ENCODE measurements around the gene CTNS.
A peak's percentile ranks its signal among the peaks of the same experiment; 100 is the strongest.

Gene CTNS

GRCh38 chr17:3636154-3636907 lies at the start of gene CTNS, which contains the start of gene SHPK:
Gene CTNS, plus strand, starts transcription at chr17:3636760. Its CDS starts 3,447 bp downstream, at chr17:3640207.
Gene SHPK, minus strand, starts transcription at chr17:3636250. Its CDS starts 31 bp downstream, at chr17:3636219.
- peak; percentile 91 for DNase-seq (ENCODE audit: low read depth in 2 of 2)

- no peak for DNase-seq (ENCODE audit: low read depth in 2 of 2)
These were observed 46.8 kb upstream of the CTNS start for GRCh38 chr17:3589784-3590183.

DNA sequence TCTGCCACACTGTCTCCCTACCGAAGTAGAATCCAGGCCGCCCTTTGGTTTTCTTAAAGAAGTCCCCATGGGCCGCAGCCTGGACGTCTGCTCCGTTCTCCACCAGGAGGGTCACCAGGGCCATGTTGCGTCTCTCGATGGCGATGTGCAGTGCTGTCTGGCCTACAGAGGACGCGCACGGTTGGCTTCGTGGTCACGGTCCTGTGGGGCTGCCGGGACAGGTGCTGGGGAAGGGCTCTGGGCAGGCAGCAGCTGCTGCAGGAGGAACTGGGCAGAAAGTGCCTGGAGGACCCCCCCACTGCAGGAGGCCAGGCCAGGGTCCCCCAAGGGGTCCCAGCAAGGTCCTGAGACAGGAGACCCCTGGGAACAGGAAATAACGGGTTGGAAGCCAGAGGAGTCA lies 46.3 kb upstream of the CTNS start:
- DNase-seq (ENCODE audit: low read depth in 2 of 2), result no peak

GRCh38 chr17:3590768-3591167 lies 45.8 kb upstream of the CTNS start:
- no peak for DNase-seq (ENCODE audit: low read depth in 2 of 2)

- DNase-seq (ENCODE audit: low read depth in 2 of 2), result no peak
These were observed 44.2 kb upstream of the CTNS start for GRCh38 chr17:3592216-3592860.

- DNase-seq (ENCODE audit: low read depth in 2 of 2), result no peak
These were observed 43.2 kb upstream of the CTNS start for GRCh38 chr17:3593384-3593783.

GRCh38 chr17:3594051-3594800 lies 42.3 kb upstream of the CTNS start:
- no peak for DNase-seq (ENCODE audit: low read depth in 2 of 2)

DNA sequence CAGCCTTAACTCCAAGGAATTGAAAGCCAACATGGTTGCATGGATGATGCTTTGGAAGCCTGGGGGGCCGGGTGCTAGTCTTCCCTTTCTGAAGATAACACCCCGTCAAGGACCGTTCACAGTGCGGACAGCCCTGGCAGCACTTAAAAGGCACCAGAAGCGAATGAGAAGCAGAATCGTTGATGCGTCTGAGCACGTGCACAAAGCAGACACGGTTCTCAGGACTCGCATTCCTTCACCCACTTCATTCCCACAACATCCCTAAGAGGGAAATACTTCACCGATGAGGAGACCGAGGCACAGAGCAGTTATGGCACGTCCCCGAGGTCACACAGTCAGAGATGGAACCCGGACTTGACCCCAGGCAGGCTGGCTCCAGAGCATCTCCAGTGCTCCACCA lies 41.6 kb upstream of the CTNS start:
- DNase-seq (ENCODE audit: low read depth in 2 of 2), result no peak

DNA sequence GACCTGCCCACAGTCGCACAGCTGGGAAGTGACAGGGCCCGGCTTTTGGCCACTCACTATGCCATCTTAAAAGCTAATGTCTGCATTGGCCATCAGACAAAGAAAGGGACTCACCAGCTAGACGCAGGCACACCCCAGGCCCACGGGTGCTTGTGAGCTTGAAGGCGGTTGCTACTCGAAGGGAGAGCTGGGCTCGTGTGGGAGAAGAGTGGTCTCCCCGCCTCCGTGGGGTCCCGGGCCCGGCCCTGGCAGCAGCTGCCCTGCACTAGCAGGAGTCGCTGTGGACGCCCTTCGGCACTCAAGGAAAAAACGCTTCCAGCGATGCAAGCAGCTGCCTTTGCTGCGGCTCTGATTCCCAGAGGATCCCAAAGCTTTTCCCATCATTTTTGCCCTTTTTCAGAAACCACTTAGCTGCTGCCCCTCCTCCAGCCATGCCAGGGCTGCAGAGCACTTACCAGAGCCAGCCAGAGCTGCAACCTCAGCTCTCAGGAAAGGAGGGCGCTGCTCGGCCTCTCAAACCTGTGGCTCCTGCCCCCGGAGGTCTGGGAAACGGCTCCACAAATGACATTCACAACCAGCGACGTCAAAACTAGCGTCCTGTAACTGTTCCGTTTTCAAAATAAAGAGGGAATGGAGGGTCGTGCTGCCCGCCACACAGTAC lies 39.6 kb upstream of the CTNS start:
- no peak for DNase-seq (ENCODE audit: low read depth in 2 of 2)

DNA sequence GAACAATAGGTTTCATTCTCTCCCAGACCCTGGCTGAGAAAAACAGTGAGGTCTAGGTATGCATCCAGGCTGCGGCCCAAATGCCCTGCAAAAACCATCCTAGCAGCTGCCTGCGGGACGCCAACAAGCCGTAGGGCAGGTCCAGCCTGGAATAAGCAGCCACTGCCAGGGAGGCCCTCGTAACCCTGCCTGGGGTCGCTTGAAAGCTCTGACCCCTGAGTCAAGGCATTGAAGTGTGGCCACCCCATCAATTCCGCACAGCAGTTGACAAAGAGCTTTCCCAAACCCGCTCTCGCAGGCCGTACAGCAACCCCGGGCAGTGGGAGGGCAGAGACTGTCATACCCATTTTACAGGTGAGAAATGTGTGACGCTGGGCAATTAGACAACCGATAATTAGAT lies 38.5 kb upstream of the CTNS start:
- DNase-seq (ENCODE audit: low read depth in 2 of 2), result no peak

- no peak for DNase-seq (ENCODE audit: low read depth in 2 of 2)
These were observed 35.9 kb upstream of the CTNS start for GRCh38 chr17:3600529-3601205.

- DNase-seq (ENCODE audit: low read depth in 2 of 2), result peak; percentile 7 to 16
These were observed 34.1 kb upstream of the CTNS start for GRCh38 chr17:3602499-3602898.

GRCh38 chr17:3603119-3603869 lies 33.3 kb upstream of the CTNS start:
- DNase-seq (ENCODE audit: low read depth in 2 of 2), result no peak

- no peak for DNase-seq (ENCODE audit: low read depth in 2 of 2)
These were observed 32.7 kb upstream of the CTNS start for GRCh38 chr17:3603870-3604259.

DNA sequence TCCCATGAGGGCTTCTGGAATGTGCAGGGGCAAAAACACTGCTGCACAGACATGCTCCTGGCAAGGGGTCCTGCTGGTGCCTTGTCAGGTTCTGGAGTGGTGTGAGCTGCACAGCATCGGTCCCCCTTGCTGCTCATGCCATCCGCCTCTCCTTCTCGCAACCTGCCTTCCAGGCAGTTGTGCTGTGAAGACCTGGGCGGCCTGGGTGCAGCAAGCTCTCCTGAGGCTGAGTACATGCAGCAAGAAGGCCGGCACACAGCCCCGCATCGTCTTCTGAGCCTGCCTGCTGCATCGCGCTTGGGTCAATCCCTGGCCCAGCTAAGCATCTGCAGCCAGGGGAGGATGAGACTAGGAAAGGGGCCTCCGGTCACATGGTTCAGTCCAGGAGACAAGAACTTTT lies 26.9 kb upstream of the CTNS start:
- DNase-seq (ENCODE audit: low read depth in 2 of 2), result no peak

DNA sequence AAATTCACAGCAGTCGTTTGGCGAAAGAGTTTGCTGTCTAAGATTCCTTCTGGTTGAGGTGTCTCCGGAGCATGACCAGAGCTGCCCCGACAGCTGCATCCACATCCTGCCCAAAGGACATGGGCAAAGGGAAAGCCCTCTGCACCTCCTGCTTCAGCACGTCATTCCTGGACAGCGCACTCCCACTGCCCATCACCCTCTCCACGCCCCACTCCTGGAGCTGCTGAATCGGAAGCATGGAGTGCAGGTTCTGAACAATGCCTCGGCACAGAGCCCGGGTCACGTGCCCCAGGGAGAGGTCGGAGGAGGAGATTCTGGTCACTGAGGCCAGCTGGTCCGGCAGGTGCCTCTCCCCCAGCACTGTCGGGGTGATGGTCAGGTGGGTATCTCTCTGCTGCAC lies 26.0 kb upstream of the CTNS start:
- DNase-seq (ENCODE audit: low read depth in 2 of 2), result no peak

DNA sequence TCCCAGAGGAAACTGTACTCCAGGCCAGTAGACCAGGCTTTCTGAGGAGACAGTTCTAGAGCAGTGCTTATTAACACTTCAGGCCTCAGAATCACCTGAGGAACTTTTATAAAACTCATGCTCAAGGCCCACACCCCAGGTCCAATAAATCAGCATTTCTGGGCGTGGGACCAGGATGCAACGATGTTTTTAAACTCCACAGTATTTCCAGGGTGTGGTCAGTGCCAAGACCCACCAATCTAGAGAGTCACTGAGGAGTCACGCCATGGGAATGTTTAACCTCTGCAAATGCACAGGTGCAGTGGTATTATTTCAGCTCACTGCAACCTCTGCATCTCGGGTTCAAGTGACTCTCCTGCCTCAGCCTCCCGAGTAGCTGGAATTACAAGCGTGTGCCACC lies 23.4 kb upstream of the CTNS start:
- no peak for DNase-seq (ENCODE audit: low read depth in 2 of 2)

DNA sequence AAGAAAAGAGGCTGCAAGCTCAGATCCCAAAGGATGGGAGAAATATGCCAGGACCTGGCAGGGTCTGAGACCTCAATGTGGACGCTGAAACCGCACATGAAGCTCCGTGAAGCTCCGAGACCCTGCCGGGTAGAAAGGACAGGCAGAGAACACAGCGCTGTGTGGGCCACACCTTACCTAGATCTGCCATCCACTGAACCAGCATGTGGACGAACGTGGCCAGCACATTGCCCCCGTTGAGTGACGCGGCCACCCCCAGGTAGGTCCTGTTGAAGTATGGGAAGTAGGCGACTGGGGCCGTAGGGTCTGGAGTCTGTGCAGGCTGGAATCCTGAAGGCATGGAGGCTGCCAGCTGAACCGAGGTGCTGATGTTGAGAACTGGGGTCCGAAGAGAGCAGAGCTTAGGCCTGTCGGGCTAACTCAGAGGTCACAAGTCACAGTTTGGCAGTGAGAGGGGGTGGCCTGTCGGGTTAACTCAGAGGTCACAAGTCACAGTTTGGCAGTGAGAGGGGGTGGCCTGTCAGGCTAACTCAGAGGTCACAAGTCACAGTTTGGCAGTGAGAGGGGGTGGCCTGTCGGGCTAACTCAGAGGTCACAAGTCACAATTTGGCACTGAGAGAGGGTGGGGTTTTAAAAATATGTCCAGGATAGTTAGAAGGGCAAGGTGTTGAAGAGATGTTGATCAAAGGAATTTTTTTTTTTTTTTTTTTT lies 21.2 kb upstream of the CTNS start:
- no peak for DNase-seq (ENCODE audit: low read depth in 2 of 2)

- DNase-seq (ENCODE audit: low read depth in 2 of 2), result no peak
These were observed 15.3 kb upstream of the CTNS start for GRCh38 chr17:3621146-3621720.
